Activated T-cell treated with anti-CD3 and anti-CD28 coated beads, Interleukin-2, amount 50 U/mL, for 72 hours (primary cell): ENCODE measurements around the gene SSC5D. TPM values are rescaled to one million over a fixed set of nuclear protein-coding genes. Genes with fewer than 3 reads are reported as not detected.

Source experiments
- ATAC-seq, 2 donors: fragments of 150-1000 bp; cut with Tn5 transposase; replicated peaks in 1 of 2; 2 replicates each; pipeline ENCODE4 v1.10.0; 2021; ENCODE audit warnings: moderate library complexity in 2 of 2, mild to moderate bottlenecking in 1 of 2
- DNase-seq, 2 donors: peaks; one replicate each; pipeline ENCODE4 v3.0.0; 2021 to 2022; ENCODE audit warnings: mixed read lengths in 1 of 2
- H3K27ac Mint-ChIP-seq: one replicate; pipeline ENCODE4 v1.8.0; 2022; ENCODE audit warnings: mild to moderate bottlenecking, moderate library complexity, mixed read lengths
- H3K27me3 Mint-ChIP-seq: one replicate; pipeline ENCODE4 v1.8.0; 2022; ENCODE audit warnings: low read depth, mixed read lengths
- H3K36me3 Mint-ChIP-seq, 2 donors: one replicate each; pipeline ENCODE4 v1.8.0; 2022; ENCODE audit warnings: mixed read lengths in 2 of 2, mild to moderate bottlenecking in 1 of 2; ENCODE audit not compliant: insufficient read depth in 2 of 2
- H3K4me1 Mint-ChIP-seq: one replicate; pipeline ENCODE4 v1.8.0; 2022; ENCODE audit warnings: low read depth, mixed read lengths
- H3K4me3 Mint-ChIP-seq, 2 donors: one replicate each; pipeline ENCODE4 v1.8.0; 2022; ENCODE audit warnings: mild to moderate bottlenecking in 2 of 2, mixed read lengths in 2 of 2, moderate library complexity in 2 of 2
- H3K9me3 Mint-ChIP-seq, 2 donors: one replicate each; pipeline ENCODE4 v1.8.0; 2022; ENCODE audit warnings: mixed read lengths in 2 of 2
- total RNA-seq, 2 donors: library from RNA; stranded (reverse); gene quantifications; one replicate each; pipeline ENCODE4 v1.2.3, GENCODE V29; 2022

SSC5D gene
- total RNA-seq, 2 donors from 2014 or later, result 1.2 to 1.7 TPM

DNA sequence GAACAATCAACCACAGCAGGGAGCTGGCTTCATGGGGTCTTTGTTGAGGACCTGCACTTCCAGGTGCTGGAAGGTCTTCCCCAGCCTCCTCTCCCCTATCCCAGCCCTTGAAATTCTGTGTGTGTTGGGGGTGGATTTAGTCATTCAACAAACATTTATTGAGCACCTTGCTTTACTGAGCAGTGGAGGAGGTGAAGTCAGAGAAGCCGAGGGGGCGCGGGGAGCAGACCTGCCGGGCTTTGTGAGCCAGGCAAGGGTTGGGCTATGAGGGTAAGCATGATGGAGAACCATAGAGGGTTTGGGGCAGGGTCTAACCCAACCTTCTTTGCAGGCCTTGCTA lies 20.2 kb upstream of the SSC5D start:
- H3K27ac Mint-ChIP-seq, result no peak overlapping the region
- no peak overlapping the region for H3K4me3 Mint-ChIP-seq
- H3K9me3 Mint-ChIP-seq, result no peaks in the 10 kb centered on the region
- no peaks in the 10 kb centered on the region for H3K27me3 Mint-ChIP-seq
- DNase-seq (no peak), ATAC-seq (peak; percentile 27 to 35)
- H3K4me1 Mint-ChIP-seq, result peaks cover 4% of the 10 kb centered on the region
- H3K36me3 Mint-ChIP-seq, result no peaks in the 10 kb centered on the region

DNA sequence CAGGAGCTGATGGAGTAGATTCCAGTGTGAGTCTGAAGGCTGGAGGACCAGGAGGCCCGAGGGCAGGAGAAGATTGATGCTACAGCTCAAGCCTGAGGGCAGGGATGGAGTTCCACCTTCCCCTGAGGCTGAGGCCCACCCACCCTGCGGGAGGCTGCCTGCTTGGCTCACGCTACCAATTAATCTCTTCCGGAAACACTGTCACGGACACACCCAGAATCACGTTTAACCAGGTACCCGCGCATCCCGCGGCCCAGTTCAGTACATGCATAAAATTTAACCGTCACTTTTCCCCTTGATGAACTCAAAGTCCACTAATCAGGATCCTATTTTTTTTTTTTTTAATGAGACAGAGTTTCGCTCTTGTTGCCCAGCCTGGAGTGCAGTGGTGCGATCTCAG lies 17.0 kb upstream of the SSC5D start:
- no peak overlapping the region for H3K27ac Mint-ChIP-seq
- no peak for ATAC-seq
- H3K4me3 Mint-ChIP-seq, result no peak overlapping the region
- DNase-seq, result no peak
- no peaks in the 10 kb centered on the region for H3K27me3 Mint-ChIP-seq
- H3K9me3 Mint-ChIP-seq, result no peaks in the 10 kb centered on the region
- peaks cover 13% of the 10 kb centered on the region for H3K4me1 Mint-ChIP-seq
- no peaks in the 10 kb centered on the region for H3K36me3 Mint-ChIP-seq

DNA sequence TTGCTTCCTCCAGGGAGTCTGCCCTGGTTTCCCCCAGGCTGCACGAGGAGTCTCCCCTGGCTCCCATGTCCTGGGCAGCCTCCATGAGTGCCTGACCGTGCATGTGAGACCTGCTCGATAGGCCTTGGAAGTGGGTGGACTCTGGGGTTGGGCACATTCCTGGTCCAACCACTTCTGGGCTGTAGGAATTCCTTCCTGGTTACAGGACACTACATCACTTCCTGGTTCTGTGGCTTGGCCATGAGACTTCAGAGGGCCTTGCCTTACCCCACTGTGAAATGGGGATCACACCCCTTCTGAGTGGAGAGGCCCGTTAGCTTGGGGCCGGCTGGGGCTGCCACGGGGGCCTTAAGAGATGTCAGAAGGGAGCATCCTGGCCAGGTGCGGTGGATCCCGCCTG lies 15.8 kb upstream of the SSC5D start:
- no peak overlapping the region for H3K4me3 Mint-ChIP-seq
- no peak for DNase-seq
- H3K27me3 Mint-ChIP-seq, result no peaks in the 10 kb centered on the region
- H3K4me1 Mint-ChIP-seq, result peaks cover 16% of the 10 kb centered on the region
- no peaks in the 10 kb centered on the region for H3K36me3 Mint-ChIP-seq
- no peak for ATAC-seq
- H3K9me3 Mint-ChIP-seq, result no peaks in the 10 kb centered on the region
- H3K27ac Mint-ChIP-seq, result no peak overlapping the region

DNA sequence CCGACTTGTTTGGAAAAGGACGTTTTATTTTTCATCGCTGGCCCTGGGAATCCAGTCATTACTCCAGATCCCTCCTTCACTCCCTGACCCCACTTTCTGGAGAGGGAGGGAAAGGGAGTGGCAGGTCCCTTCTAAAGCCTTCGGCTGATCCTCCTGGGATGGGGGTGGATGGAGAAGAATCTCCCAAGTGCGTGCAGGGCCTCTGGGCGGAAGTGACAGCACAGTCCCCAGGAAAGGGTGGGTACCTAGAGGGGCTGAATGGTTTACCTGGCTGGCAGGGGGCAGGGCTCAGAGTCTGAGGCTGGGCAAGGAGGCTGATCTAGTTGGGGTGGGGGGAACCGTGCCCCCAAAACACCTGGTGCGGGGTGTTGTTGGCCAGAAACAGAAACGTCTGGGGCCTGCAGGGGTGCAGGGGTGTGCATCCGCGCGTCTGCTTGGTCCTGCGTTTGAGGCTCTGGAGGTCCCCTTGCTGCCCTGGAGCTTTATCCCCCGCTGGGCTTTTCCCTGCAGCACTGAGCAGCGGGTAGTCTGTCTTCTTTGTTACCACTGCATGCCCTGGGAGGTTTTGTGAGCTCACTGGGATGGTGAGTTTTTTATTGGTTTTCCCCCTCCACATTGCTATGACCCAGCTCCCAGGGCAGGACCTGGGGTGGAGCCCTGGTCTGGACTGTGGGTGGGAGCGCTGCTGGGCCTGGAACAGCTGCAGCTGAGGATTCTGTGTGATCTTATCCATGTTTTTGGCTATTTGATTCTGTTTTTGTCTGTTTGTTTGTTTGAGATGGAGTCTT lies 14.8 kb upstream of the SSC5D start:
- no peaks in the 10 kb centered on the region for H3K36me3 Mint-ChIP-seq
- peaks cover 21% of the 10 kb centered on the region for H3K4me1 Mint-ChIP-seq
- no peak overlapping the region for H3K4me3 Mint-ChIP-seq
- no peak for DNase-seq
- H3K9me3 Mint-ChIP-seq, result no peaks in the 10 kb centered on the region
- no peak for ATAC-seq
- no peak overlapping the region for H3K27ac Mint-ChIP-seq
- H3K27me3 Mint-ChIP-seq, result no peaks in the 10 kb centered on the region

DNA sequence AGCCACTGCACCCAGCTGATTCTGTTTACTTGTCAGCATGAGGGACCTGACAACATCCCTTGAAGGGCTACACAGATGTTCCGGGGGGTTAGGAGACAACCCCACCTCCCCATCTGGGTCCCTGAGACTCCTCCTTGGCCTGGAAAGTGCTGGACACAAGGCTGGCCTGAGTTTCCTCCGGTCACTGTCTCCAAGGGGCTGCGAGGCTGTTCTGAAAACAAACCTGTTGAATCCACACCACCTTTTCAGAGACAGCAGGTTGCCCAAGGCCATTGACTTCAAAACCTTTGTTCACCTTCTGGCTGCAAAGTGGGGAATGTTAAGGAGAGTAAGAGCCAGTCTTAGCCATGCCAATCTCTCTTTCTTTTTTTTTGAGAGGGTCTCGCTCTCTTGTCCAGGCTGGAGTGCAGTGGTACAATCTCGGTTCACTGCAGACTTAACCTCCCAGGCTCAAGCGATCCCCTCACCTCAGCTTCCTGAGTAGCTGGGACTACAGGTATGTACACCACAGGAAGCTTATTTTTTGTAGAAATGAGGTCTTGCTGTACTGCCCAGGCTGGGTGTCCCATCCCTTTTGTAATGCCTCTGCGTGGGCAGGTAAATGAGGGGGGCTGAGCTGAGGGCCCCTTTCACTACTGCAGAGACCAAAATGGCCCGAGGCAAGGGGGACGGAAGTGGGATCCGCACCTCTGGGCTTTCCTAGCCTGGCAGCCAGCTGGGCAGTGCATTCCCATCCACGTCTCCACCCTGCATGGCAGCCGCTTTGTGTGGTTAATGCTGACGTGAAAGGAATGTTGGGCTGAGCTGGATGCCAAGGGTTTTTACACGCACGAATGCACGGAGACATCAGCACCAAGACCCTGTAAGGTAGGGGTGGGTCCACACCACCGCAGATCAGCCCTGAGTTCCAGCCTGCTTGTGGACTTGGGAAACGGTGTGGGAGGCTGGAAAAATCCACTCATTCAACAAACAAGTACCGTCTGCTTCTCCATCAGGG lies 13.7 kb upstream of the SSC5D start:
- Mint-ChIP-seq H3K27me3 (no peaks in the 10 kb centered on the region), H3K4me1 (peaks cover 33% of the 10 kb centered on the region), H3K27ac (no peak overlapping the region), H3K4me3 (peak overlapping the region in 1 of 2 donors; percentile 10), H3K9me3 (no peaks in the 10 kb centered on the region), H3K36me3 (no peaks in the 10 kb centered on the region)
- ATAC-seq (no peak), DNase-seq (no peak)

DNA sequence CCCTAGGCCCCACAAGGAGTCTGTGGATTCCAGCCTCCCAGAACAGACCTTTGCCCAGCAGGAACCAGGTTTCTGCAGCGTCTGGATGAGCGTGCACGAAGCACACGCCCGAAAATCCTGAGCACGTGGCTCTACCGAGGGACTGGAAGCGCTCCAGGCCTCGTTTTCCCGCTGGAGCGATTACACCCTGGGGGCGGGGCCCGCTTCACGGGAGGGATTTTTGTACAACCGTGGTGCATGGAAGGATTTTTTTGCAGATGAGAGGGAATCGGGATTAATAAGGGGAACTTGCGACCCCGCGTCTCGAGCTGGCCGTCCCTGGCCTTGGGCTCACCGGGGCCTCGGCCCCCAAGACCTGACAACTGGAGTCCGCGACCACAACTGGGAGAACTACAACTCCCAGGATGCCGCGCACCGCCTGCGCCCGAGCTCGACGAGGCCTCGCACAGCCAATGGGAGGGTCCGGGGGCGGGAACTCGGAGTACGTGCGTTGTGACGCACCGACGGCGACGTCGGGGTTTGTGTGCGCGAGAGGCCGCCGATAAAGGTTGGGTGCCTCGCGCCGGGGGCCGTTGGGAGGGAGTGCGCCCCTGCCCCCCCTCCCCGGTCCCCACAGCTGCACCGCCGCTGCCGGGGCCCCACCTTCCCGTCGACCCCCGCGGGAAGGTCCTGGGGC lies 12.0 kb upstream of the SSC5D start, which contains the start of gene ZNF628:
Gene ZNF628 (plus strand): TSS at position 518 of the 676 bp plus-strand sequence. CDS start 3,294 bp downstream, outside the sequence.
- Mint-ChIP-seq H3K27me3 (no peaks in the 10 kb centered on the region), H3K9me3 (no peaks in the 10 kb centered on the region), H3K36me3 (no peaks in the 10 kb centered on the region), H3K27ac (peak within 1 kb of the TSS; percentile 93), H3K4me1 (peaks cover 38% of the 10 kb centered on the region), H3K4me3 (peak within 1 kb of the TSS; percentile 95 to 97)
- DNase-seq (peak; percentile 97 to 99), ATAC-seq (peak; percentile 95 to 96)

DNA sequence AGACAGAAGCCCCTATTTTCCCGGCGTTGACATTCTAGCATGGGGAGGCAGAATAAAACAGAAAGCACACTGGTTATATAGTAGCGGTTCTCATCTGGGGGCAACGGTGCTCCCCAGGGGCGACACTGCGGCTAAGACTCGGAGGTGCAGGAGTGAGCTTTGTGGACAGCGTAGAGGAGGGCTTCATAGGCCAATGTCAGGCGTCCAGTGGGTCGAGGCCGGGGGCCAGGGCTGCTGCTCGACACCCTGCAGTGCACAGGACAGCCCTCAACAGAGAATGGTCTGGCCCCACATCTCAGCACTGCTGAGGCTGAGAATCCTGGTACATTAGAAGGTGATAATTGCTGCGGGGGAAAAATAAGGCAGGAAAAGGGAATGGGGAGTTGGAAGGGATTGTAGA lies 10.3 kb upstream of the SSC5D start:
- Mint-ChIP-seq H3K36me3 (no peaks in the 10 kb centered on the region), H3K4me3 (peak overlapping the region; percentile 87 to 97), H3K27ac (peak overlapping the region; percentile 27), H3K4me1 (peaks cover 38% of the 10 kb centered on the region), H3K9me3 (no peaks in the 10 kb centered on the region), H3K27me3 (no peaks in the 10 kb centered on the region)
- DNase-seq, result no peak
- ATAC-seq, result no peak

DNA sequence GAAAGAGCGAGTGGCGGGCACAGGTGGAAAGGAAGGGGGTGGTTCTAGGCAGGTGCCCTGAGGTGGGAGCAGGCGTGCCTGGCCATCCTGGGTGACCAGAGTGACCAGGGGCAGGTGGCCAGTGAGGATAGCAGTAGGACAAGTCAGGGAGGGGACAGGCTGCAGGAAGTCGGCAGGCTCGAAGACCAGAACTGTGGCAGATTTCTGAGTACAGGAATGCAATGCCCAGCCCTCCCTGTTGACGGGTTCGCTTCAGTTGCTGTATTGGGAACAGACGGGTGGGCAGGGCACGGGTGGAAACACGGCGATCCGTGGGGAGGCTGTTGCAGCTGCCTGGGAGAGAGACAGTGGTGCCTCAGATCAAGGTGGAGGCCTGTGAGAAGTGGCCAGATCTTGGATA lies 9.9 kb upstream of the SSC5D start:
- H3K9me3 Mint-ChIP-seq, result no peaks in the 10 kb centered on the region
- DNase-seq (no peak), ATAC-seq (no peak)
- peak overlapping the region; percentile 87 to 97 for H3K4me3 Mint-ChIP-seq
- no peak overlapping the region for H3K27ac Mint-ChIP-seq
- H3K4me1 Mint-ChIP-seq, result peaks cover 38% of the 10 kb centered on the region
- H3K36me3 Mint-ChIP-seq, result no peaks in the 10 kb centered on the region
- H3K27me3 Mint-ChIP-seq, result no peaks in the 10 kb centered on the region

DNA sequence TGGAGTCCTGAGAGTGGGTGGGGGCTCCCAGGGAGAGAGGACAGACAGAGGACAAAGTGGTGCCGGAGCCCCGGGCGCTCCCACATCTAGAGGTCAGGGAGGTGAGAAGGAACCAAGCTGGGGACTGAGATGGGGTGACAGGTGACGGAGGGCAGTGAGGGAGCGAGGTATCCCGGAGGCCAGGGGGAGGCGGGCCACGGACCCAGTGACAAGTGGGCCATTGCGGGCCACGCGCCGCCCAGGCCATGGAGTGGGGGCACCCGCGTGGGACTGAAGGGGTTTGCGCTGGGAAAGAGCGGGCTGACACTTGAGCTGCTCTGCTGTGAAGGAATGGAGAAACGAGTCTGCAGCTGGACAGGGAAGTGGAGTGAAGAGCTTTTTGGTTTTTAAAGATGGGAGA lies 9.2 kb upstream of the SSC5D start:
- Mint-ChIP-seq H3K4me3 (peak overlapping the region in 1 of 2 donors; percentile 36), H3K4me1 (peaks cover 38% of the 10 kb centered on the region), H3K27me3 (no peaks in the 10 kb centered on the region), H3K9me3 (no peaks in the 10 kb centered on the region), H3K36me3 (no peaks in the 10 kb centered on the region), H3K27ac (peak overlapping the region; percentile 4)
- no peak for ATAC-seq
- no peak for DNase-seq

DNA sequence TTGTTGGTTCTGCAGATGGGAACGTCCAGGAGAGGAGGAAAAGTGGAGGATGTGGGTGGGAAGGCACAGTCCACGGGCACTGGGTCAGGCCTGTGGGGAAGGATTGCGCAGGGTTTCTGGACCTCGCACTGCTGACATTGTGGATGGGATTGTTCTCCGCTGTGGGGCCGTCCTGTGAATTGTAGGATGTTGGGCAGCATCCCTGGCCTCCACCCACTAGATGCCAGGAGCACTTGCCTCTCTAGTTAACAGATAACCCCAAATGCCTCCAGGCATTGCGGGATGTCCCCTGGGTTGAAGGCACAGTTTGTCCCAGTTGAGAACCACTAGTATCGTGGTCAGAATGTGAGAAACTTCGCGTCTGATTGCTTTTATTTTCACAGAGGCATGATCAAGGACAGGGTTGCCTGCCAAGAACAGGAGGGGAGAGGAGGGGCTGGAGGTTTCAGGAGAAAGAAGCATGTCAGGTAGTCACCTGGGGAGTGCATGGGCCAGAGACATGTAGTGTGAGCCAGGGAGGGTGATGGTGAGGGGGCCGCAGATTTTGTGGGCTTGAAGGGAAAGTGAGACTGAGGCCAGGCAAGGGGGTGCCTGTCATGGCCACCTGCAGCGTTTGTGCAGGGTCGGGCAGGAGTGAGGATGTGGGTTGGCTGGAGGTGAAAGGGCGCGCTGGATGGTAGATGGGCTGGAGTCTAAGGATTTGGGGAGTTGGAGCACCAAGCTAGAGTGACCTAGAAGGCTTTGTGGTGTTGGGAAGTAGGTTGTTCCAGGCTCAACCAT lies 8.6 kb upstream of the SSC5D start:
- no peak overlapping the region for H3K4me3 Mint-ChIP-seq
- no peak for ATAC-seq
- no peaks in the 10 kb centered on the region for H3K9me3 Mint-ChIP-seq
- H3K36me3 Mint-ChIP-seq, result no peaks in the 10 kb centered on the region
- no peaks in the 10 kb centered on the region for H3K27me3 Mint-ChIP-seq
- H3K4me1 Mint-ChIP-seq, result peaks cover 38% of the 10 kb centered on the region
- no peak overlapping the region for H3K27ac Mint-ChIP-seq
- DNase-seq, result no peak

DNA sequence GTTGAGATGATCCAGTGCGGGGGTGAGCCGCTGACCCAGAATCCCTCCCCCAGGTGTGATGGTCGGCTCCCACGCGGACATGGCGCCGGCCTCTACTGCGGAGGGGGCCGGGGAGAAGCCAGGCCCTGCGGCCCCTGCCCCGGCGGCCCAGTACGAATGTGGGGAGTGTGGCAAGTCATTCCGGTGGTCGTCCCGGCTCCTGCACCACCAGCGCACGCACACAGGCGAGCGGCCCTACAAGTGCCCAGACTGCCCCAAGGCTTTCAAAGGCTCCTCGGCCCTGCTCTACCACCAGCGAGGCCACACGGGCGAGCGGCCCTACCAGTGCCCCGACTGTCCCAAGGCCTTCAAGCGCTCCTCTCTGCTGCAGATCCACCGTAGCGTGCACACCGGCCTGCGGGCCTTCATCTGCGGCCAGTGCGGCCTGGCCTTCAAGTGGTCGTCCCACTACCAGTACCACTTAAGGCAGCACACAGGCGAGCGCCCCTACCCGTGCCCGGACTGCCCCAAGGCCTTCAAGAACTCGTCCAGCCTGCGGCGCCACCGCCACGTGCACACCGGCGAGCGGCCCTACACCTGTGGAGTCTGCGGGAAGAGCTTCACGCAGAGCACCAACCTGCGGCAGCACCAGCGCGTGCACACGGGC lies 7.0 kb upstream of the SSC5D start:
- H3K4me1 Mint-ChIP-seq, result peaks cover 34% of the 10 kb centered on the region
- H3K9me3 Mint-ChIP-seq, result no peaks in the 10 kb centered on the region
- H3K36me3 Mint-ChIP-seq, result peaks cover 0 to 1% of the 10 kb centered on the region in 2 donors
- no peaks in the 10 kb centered on the region for H3K27me3 Mint-ChIP-seq
- no peak for DNase-seq
- H3K27ac Mint-ChIP-seq, result no peak overlapping the region
- no peak overlapping the region for H3K4me3 Mint-ChIP-seq
- ATAC-seq, result no peak

DNA sequence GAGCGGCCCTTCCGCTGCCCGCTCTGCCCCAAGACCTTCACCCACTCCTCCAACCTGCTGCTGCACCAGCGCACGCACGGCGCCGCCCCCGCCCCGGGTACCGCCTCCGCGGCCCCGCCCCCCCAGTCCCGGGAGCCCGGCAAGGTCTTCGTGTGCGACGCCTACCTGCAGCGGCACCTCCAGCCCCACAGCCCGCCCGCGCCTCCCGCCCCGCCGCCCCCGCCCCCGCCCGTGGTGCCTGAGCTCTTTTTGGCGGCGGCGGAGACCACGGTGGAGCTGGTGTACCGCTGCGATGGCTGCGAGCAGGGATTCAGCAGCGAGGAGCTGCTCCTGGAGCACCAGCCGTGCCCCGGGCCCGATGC lies 6.5 kb upstream of the SSC5D start:
- Mint-ChIP-seq H3K27ac (no peak overlapping the region), H3K27me3 (no peaks in the 10 kb centered on the region), H3K4me1 (peaks cover 34% of the 10 kb centered on the region), H3K4me3 (no peak overlapping the region), H3K36me3 (peaks cover 0 to 1% of the 10 kb centered on the region in 2 donors), H3K9me3 (no peaks in the 10 kb centered on the region)
- DNase-seq (no peak), ATAC-seq (no peak)
